NB4 (cell line): ENCODE measurements around the gene NDC1.

Source experiments
- DNase-seq: peaks from one replicate; pipeline ENCODE4 v3.0.0; 2010; ENCODE audit warnings: low read depth
- H3K4me3 ChIP-seq: one replicate; pipeline ENCODE4 v1.5.1; 2011; ENCODE audit warnings: mild to moderate bottlenecking, low read depth, low read length, moderate library complexity
- MYC ChIP-seq: IDR thresholded peaks from 2 replicates; pipeline ENCODE4 v1.6.1; 2011; ENCODE audit warnings: low read depth, low read length
- POLR2A ChIP-seq: IDR thresholded peaks from 2 replicates; pipeline ENCODE4 v1.6.1; 2011; ENCODE audit warnings: mild to moderate bottlenecking; ENCODE audit not compliant: insufficient read length; ENCODE audit errors: extremely low read depth
- TF ChIP-seq, protein P1 (sequence below): IDR thresholded peaks from 2 replicates; pipeline ENCODE4 v1.6.1; 2011; ENCODE audit warnings: low read depth, low read length
- TF ChIP-seq, protein P2 (sequence below): IDR thresholded peaks from one replicate; pipeline ENCODE4 v1.5.1; 2012; ENCODE audit warnings: low read depth, low read length

NDC1 gene

DNA sequence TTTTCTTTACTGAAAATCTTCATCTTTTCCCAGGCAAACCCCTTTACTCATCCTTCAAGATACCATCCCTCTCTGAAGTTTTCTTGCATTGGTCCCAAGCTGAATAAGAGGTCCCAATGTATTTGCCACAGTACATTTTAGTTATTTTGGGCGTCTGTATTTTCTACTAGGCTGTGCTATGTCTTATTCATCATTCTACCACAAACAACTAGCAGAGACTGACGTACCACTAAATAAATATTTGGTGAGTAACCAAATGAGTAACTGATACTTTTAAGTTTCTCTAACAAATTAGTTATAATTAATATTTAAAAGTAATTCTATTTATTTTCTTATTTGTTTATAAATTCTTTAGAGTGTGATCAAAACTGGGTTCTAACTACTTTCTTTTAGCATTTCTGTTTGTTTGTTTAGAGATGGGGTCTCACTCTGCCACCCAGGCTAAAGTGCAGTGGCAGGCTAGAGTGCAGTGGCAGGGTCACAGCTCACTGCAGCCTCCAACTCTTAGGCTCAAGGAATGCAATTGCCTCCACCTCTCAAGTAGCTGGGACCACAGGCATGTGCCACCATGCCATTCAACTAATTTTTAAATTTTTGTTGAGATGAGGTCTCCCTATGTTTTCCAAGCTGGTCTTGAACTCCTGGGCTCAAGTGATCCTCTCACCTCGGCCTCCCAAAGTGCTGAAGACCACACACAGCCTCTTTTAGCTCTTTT, 33.1 kb downstream of the NDC1 start:
- no peak for DNase-seq
- TF ChIP-seq, protein P1, sequence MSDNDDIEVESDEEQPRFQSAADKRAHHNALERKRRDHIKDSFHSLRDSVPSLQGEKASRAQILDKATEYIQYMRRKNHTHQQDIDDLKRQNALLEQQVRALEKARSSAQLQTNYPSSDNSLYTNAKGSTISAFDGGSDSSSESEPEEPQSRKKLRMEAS: no peak
- TF ChIP-seq, protein P2, sequence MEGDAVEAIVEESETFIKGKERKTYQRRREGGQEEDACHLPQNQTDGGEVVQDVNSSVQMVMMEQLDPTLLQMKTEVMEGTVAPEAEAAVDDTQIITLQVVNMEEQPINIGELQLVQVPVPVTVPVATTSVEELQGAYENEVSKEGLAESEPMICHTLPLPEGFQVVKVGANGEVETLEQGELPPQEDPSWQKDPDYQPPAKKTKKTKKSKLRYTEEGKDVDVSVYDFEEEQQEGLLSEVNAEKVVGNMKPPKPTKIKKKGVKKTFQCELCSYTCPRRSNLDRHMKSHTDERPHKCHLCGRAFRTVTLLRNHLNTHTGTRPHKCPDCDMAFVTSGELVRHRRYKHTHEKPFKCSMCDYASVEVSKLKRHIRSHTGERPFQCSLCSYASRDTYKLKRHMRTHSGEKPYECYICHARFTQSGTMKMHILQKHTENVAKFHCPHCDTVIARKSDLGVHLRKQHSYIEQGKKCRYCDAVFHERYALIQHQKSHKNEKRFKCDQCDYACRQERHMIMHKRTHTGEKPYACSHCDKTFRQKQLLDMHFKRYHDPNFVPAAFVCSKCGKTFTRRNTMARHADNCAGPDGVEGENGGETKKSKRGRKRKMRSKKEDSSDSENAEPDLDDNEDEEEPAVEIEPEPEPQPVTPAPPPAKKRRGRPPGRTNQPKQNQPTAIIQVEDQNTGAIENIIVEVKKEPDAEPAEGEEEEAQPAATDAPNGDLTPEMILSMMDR: no peak
- TF ChIP-seq POLR2A (no peak), MYC (no peak)

GRCh38 chr1:53804181-53804580, 33.9 kb downstream of the NDC1 start:
- no peak overlapping the region for H3K4me3 ChIP-seq
- no peak for DNase-seq
- TF ChIP-seq, protein P1: no peak
- TF ChIP-seq, protein P2: no peak
- TF ChIP-seq MYC (no peak), POLR2A (no peak)

More for the DNA sequence above, 33.1 kb downstream of the NDC1 start:
- H3K4me3 ChIP-seq: no peak overlapping the region

GRCh38 chr1:53800621-53801020, 37.5 kb downstream of the NDC1 start:
- TF ChIP-seq MYC: no peak
- no peak for DNase-seq
- no peak overlapping the region for H3K4me3 ChIP-seq

DNA sequence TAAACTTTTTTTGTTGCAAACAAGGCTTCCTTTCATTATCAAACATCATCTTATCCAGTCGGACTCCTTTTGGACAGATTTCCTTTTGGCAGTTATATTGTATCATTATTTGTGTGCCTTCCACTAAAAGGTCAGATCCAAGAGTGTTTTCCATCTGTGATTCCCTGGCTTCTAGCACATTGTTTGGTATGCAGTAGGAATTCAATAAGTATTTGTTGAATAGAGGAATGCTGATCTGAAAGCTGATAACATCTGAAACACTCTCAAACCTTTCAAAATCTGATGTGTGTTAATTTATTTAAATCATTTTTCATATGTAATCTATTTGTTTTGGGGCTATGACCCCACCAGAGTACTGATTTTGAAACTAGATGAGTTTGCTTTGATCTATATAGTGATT, 39.0 kb downstream of the NDC1 start:
- TF ChIP-seq MYC (no peak), POLR2A (no peak)
- TF ChIP-seq, protein P2: no peak
- TF ChIP-seq, protein P1: no peak

GRCh38 chr1:53792806-53793205, 45.3 kb downstream of the NDC1 start:
- no peak overlapping the region for H3K4me3 ChIP-seq
- TF ChIP-seq, protein P1: no peak
- TF ChIP-seq POLR2A: no peak
- no peak for TF ChIP-seq MYC
- TF ChIP-seq, protein P2: no peak
- DNase-seq: no peak

More for the DNA sequence above, 39.0 kb downstream of the NDC1 start:
- DNase-seq: no peak
- no peak overlapping the region for H3K4me3 ChIP-seq

- TF ChIP-seq, protein P1: no peak
- no peak for TF ChIP-seq MYC
- TF ChIP-seq, protein P2: no peak
- TF ChIP-seq POLR2A: no peak
- DNase-seq: no peak
- H3K4me3 ChIP-seq: no peak overlapping the region
These were observed 50.4 kb downstream of the NDC1 start for GRCh38 chr1:53787655-53788054.
